ENCODE measurements around the gene LOX. TPM values are rescaled to one million over a fixed set of nuclear protein-coding genes. Genes with fewer than 3 reads are reported as not detected.
A peak's percentile ranks its signal among the peaks of the same experiment; 100 is the strongest.
"Not testable (repeated sequence)": the region's sequence is repeated elsewhere in the genome, so short reads cannot be mapped to it uniquely, and the experiment has no call there.

LOX gene
- total RNA-seq, 1 experiment from 2014 or later: 0.30 TPM

DNA sequence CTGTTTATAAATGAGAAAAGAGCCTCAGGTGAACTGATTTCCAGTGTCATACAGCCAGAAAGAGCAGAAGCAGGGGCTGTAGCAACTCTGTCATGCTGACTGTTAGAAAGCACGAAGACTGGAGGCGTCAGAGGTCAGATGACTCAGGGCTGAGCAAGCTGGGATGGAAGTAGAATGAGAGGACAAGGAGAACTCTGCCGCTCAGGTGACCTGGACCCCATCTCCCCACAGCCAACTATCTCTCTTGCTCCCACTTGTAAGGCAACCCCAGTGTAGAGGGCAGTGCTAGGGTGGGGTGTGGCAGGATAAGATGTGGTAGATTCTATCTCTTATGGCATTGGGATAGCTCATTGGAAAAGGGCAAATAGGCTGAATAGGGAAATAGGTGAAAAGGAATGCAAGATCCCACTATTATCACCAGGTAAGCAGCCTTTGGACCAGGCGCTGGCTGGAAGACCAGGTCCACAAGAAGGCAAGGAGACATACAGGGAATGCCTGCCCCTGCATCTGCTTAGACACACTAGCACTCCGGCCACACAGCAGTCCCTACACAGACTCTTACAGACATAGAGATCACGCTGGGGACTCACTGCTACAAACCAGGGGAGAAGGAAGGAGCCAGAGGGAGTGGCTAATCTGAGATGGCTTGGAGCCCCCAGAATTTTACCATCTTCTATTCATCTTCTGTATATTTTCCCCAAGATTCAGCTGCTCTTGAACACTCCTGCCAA lies 21.2 kb upstream of the LOX start:
- DNase-seq (ENCODE audit: extremely low read depth, low read depth): peak; percentile 67

DNA sequence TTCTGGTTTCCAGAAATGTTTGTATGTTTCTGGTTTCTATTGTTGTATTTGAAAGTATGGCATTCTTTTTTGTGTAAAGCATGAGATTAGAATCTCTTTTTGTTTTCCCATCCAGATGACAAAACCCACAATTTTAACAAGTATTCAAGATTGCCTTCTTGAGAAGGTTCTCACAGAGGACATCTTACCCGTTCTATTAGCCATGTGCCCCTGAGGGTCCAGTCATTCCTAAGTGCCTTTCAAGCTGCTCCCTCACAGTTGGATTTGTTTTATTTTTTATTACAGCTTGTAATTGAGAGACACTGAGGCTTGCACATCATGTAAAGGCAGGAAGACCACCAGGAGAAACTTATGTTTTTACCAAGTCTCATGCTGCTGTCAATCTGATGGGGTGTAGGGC lies 19.3 kb upstream of the LOX start:
- DNase-seq (ENCODE audit: extremely low read depth, low read depth): no peak

DNA sequence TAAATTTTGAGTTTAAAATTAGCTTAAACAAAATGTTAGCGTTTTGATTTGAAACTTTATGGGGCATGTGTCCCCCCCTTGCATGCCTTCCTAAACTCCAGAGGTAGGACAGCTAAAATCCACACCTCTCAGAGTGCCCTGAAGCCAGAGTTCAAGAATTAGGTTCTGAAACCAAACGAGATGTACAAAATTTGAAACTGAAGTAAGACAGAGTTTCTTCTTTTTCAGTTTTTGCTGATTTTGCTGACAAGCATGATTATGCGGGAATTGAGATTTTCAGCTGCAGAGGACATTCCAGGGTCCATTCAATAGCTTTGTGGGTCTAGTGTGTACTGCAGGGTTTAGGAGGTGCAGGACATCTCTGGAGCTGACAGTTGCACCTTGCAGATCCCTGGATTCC lies 17.1 kb upstream of the LOX start:
- DNase-seq (ENCODE audit: extremely low read depth, low read depth): no peak

DNA sequence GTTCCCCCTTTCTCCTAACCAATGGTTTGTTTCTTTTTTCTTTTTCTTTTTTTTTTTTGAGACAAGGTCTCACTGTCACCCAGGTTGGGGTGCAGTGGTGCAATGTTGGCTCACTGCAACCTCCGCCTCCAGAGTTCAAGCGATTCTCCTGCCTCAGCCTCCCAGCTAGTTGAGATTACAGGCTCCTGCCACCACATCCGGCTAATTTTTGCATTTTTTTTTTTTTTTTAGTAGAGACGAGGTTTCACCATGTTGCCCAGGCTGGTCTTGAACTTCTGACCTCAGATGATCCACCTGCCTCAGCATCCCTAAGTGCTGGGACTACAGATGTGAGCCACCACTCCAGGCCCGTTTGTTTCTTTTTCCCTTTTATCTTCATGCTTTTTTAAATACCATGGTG lies 16.2 kb upstream of the LOX start:
- not testable (repeated sequence) for DNase-seq (ENCODE audit: extremely low read depth, low read depth)

DNA sequence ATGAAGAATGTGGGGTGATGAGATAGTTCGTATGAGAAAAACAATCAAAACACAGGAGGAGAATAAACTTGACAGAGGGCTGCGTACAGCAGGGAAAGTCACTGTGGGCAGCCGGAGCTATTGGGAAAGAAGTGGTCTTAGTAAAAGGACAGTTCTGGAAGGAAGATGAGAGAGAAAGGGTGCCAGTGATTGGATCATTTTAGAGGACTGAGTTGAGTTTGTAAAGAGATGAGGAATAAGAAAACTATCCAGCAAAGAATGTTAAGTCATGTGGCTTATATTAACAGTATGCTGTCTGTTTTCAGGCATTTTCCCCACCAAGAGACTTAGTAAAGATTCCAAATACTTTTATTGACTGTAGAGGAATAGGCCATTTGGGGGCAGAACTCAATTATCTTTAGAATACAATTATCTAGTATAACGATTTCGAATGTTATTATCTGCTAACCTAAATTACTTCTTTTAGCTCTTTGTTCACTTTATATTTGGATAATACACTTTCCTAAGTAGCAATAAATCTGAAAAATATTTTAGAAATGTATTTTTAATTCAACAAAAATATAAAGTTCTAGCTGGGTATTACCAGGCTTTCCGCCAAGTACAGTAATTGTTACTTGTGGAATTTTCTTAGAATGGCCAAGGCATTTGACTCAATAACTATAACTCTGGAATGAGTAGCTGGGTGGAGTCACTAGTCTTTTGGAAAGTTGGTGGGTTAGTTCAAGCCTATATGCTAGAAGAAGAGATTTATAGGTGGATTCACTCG lies 15.5 kb upstream of the LOX start:
- no peak for DNase-seq (ENCODE audit: extremely low read depth, low read depth)

DNA sequence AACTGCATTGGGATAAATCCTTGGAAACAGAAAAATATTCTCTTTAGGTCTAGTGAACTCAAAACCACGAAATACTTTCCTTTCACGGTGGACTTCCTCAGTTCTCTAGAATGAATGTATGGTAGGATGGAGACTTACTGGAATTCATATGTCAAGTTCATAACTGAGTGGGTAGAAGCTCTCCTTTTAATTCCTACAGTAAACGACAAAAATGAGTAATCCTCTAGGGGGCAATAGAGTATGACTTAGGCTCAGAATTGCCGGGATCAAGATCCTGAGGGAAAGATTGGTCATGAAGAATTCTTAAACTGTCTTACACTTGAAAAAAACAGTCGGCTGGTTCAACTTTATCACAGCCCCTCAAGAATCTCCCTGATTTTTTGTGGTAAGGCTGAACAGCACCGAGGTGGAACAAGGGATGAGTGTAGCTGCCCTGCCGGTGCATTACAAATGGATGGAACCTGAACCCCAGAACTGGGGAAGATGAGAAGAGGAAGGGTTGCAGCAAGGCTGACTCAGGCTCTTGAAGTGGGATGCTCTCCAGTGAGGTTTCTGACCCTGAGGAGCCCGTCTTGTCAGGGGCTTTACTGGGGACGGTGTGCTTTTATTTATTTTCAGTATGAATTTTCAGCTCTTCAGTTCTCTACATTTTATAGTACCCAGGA lies 14.0 kb upstream of the LOX start:
- peak; percentile 19 for DNase-seq (ENCODE audit: extremely low read depth, low read depth)

DNA sequence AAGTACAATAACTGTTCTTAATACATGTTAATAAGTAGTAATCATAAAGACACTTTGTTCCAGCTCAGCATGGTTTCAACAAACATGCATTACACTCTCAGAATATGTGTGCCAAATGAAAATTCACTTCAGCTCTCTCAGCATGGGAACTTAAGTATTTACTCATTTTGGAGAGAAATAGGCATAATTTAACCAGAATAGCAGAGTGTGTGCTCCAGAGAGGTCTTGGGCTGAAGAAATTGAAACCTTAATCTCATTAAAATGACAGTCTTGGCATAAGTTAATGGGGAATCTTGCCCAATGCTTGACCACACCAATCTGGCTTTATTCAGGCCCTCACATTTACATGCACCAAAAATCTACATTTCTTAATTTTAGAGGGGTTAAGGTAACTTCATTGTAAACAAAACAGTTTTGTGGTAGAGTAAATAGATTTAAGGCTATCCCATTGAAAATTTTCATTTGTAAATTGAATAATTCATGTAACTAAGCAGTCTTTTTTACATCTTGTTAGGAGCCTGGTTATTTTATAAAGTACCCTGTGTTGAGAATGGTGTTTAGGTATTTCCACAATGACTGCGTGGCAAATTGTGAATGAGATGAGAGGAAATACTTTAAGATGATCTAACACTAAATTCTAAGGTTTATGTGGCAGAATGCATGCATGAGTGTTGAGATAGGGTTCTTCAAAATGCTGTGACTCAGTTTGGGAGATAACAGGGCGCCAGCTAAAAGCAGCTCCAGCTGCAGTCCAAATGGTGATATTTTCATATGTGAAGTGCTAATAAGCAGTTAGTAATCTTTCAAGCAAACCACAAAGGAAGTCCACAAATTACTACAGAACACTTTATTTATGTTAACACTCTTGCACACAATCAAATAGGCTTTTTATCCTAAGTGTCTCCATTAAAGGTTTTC lies 11.3 kb upstream of the LOX start:
- no peak for DNase-seq (ENCODE audit: extremely low read depth, low read depth)

DNA sequence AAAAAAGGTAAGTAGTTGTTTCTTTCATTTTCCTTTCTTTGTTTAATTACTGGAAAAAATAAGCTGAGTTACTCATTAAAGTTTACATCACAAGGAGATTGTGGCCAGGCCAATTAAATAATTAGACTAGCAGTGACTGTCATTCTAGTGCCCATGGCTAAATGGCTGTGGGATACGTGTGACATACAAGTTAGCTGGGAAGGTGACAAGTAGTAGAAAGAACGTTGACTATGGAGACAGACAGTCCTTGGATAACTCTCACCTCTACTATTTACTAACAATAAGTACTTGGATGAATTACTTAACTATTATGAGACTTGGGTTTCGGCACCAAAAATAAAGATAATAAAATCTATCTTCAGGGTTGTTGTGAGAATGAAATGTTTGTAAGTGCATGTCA lies 7.0 kb upstream of the LOX start:
- DNase-seq (ENCODE audit: extremely low read depth, low read depth): no peak

DNA sequence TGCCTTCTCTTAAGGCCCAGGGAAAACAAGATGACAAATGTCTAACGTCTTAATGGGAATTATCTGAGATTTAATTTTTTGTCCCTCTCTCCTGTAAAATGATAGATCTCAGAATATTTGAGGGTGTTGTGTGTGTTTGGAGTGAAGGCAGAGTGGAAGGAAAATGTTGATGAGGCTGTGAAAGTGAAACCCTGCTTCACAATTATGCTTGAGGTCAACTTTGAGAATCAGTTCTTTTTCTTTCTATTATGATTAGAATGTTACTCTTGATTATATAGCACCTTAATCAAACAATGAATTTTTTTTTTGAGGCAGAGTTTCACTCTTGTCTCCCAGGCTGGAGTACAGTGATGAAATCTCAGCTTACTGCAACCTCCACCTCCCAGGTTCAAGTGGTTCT lies 5.5 kb upstream of the LOX start:
- DNase-seq (ENCODE audit: extremely low read depth, low read depth): no peak

DNA sequence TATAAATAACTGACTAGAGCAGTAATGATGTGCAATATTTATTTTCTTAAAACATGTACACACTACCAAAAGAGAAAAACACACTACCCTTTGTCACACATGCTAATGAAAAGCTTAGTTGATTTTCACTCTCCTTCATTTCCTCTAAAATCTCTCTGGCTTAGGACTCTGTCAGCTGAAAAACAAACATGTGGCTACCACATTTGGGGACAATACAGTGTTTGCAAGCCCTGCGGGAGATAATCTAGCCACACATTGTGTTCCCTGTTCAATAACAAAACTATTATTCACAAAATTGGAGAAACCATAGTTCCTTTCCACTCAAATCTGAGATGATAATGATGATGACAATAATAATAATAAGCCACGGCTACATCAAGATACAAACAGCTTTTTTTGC lies 3.5 kb upstream of the LOX start:
- no peak for DNase-seq (ENCODE audit: extremely low read depth, low read depth)

DNA sequence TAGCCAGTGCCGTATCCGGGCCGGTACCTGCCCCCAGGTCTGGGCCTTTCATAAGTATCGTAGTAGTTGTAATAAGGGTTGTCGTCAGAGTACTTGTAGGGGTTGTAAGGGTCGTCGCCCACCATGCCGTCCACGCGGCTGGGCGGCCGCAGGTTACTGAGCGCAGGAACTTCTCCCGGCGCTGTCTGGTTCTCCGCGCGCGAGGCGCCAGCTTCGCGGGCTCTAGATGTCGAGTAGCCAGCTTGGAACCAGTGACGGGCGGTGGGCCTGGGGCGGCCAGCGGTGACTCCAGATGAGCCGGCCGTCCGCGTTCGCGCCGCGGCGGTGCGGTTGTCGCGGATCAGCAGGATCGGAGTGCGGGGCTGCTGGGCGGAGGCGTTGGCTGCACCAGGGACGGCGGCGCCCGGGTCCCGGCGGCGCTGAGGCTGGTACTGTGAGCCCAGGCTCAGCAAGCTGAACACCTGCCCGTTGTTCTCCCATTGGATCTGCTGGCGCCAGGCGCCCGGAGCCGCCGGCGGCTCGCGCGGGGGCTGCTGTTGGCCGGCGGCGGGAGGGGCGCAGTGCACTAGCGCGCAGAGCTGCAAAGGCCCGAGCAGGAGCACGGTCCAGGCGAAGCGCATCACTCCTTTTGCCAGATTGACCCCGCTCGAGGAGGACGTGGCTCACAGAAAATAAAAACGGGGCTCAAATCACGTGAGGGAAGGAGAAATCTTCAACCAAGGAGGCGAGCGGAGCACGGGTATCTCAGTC lies 518 bp downstream of the LOX start:
- DNase-seq (ENCODE audit: extremely low read depth, low read depth): no peak

DNA sequence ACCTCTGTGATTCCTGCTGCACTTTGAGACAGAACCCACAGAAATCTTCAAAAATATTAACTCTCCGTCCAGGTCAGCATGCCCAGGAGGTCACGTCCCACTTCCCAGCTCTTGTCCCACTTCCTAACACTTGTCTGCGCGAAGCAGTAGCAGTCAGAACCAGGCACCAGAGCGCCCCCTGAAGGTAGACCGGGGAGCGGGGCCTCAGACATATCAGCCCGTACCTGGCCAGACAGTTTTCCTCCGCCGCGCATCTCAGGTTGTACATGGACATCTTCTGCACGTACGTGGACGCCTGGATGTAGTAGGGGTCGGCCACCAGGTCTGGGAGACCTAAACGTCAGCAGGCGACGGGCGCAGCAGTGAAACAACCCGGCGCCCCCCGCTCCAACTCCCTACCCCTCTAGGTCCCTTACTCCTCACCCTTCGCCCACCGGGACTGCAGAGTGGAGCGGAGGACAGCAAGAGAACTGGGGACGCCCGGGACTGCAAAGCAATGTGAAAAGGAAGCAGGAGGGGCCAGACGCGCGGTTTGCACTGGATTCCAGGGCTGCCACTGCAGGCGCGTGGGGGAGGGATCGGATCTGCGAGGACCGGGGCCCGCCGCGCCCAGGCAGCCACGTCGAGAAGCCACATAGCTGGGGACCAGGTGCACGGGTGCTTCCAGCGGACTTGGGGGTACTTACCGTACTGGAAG lies 1.2 kb downstream of the LOX start:
- peak; percentile 58 for DNase-seq (ENCODE audit: extremely low read depth, low read depth)

DNA sequence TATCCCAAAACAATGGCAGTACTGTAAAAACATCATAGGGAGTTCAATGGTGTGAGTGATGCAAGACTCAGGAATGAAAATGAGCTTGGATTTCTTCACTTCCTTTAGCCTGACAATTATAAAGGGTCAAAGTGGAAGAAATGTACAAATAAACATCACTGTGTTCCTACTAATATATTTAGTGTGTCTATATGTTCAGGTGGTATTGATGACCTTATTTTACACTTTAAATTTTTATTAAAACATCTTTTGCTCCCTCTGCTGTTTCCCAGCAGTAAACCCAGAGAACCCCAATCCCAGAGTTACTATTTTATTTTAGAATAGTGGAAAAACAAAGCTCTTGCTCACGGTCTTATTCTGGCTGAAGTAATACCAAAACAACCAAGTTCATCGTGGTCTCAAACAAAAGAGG lies 2.0 kb downstream of the LOX start:
- no peak for DNase-seq (ENCODE audit: extremely low read depth, low read depth)

DNA sequence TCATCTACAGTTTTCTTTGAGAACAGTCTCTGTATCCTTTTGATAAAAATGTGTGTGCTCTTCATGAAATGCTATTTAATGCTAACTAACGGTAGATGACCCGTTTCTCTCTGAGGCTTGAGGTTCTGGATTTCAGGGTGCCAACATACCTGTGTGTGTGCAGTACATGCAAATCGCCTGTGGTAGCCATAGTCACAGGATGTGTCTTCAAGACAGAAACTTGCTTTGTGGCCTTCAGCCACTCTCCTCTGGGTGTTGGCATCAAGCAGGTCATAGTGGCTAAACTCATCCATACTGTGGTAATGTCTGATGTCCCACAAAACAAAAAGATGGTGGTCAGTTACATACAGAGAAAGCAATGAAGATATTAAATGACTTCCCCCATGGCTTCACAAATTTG lies 4.2 kb downstream of the LOX start:
- DNase-seq (ENCODE audit: extremely low read depth, low read depth): no peak

DNA sequence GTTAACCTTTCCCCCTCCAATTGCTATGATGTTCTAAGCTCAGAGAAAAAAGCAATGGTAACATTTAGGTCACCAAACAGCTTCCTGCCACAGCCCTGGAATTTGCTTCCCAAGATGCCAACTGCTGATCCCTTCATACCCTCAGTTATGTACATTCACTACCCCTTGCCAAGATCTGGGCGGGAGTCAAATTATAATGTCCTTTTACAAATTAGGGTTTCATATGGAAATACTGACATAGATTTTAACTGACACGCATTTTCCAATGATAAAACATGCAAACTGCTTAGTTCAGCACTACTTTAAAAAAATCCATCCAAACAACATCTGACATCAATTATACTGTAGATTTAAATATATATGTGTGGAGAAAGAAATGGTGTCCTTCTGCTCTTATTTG lies 5.0 kb downstream of the LOX start:
- DNase-seq (ENCODE audit: extremely low read depth, low read depth): no peak

DNA sequence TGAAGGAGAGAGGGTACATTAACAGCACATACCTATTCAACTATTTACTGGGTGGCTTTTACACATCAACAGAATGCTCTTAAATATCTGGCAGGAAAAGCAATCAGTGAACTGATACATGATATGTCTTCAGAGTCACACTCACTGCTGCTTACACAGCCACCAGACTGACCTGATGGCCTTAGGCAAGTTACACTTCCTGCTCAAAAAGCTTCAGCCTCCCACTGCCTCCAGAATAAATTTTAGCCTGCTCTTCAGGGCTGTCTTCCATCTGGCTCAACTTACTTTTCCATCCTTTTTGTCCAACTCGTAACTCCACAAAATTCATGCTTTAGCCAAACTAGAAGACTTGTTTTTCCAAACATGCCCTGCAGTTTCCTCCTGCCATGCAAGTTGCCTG lies 10.7 kb downstream of the LOX start:
- no peak for DNase-seq (ENCODE audit: extremely low read depth, low read depth)

DNA sequence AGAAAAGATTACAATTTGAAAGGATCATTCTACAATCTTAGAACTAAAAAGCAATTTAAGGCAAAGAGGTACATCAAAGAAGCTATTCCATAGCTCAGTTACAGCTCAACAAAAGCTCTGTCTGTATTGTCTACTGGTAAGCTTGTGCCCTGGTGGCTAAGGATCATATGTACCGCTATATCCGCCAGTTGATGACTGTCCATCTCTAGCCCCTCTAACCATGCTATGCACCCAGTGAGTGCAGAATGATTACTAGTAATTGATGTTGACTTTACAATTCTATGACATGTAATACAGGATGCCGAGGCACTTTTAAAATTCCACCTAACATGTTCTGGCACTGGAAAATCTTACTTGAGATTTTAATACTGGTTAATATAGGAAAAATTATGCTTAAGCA lies 13.1 kb downstream of the LOX start:
- no peak for DNase-seq (ENCODE audit: extremely low read depth, low read depth)

DNA sequence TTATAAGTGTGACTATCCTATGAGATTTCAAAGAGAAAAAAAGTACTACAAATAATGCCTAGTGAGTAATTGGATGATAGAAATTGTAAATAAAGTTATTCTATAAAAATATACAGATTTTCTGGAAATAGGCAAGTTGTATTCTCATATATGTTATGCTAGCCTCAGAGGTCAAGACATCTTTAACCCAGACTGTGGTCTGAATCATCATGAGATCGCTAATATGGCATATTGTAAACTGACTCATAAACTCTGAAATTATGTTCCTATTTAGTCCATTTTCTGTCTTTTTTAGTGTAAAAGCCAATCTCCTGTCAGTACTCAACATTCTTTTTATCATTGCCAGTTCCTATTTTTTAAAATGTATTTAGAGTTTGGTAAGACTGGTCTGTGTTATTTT lies 14.2 kb downstream of the LOX start:
- no peak for DNase-seq (ENCODE audit: extremely low read depth, low read depth)

DNA sequence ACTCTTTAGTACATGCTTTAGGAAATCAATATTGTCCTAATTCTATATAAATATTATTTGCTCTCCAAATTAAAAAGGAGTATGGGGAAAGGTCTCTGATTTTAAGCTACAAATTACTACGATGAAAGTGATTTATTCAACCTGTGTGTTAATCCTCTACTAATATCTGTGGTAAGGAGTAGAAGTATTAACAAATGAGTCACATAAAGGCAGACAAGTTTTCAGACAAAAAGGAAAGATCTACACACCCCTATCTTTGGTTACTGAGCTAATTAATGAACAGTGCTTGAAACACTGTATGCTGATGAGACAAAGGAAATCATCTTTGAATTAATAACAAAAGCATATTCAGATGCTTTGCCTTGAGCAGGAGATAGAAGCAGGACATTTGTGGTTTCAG lies 15.9 kb downstream of the LOX start:
- no peak for DNase-seq (ENCODE audit: extremely low read depth, low read depth)

DNA sequence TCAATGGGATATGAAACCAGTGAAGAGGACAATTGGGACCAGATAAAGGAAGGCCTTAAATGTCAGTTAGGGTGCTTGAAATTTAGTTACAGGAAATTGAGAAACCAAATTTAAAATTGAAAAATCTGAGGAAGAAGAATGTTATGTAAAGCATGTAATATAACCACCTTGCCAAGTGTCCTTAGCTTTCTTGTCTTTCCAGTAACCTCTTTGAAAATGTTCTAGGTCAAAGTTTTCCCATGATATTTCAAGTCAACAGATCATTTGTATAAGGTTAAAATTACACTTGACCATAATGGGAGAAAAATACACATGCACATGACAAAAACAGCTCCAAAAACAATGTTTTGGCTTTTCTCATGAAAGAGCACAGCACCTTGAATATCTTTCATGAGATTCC lies 21.1 kb downstream of the LOX start:
- DNase-seq (ENCODE audit: extremely low read depth, low read depth): no peak
